Thyroid gland (tissue), 4 donors: Measurements from ENCODE around the gene ENDOG.

ENCODE experiments used
- POLR2A ChIP-seq, 2 donors: fragments of 450-650 bp; IDR thresholded peaks; one replicate each; pipeline ENCODE4 v1.6.1; 2017; ENCODE audit warnings: antibody characterized with exemption in 2 of 2, mild to moderate bottlenecking in 2 of 2, moderate library complexity in 1 of 2
- TF ChIP-seq, protein P1 (sequence below), 6 experiments: fragments of 200-600 bp in 3 of 6; fragments of 450-650 bp in 3 of 6; sonication (generic) in 3 of 6; IDR thresholded peaks; one replicate each; pipeline ENCODE4 v1.5.1; 2016 to 2019; ENCODE audit warnings: antibody characterized with exemption in 6 of 6, mild to moderate bottlenecking in 2 of 6, inconsistent platforms in 1 of 6, moderate library complexity in 1 of 6

DNA sequence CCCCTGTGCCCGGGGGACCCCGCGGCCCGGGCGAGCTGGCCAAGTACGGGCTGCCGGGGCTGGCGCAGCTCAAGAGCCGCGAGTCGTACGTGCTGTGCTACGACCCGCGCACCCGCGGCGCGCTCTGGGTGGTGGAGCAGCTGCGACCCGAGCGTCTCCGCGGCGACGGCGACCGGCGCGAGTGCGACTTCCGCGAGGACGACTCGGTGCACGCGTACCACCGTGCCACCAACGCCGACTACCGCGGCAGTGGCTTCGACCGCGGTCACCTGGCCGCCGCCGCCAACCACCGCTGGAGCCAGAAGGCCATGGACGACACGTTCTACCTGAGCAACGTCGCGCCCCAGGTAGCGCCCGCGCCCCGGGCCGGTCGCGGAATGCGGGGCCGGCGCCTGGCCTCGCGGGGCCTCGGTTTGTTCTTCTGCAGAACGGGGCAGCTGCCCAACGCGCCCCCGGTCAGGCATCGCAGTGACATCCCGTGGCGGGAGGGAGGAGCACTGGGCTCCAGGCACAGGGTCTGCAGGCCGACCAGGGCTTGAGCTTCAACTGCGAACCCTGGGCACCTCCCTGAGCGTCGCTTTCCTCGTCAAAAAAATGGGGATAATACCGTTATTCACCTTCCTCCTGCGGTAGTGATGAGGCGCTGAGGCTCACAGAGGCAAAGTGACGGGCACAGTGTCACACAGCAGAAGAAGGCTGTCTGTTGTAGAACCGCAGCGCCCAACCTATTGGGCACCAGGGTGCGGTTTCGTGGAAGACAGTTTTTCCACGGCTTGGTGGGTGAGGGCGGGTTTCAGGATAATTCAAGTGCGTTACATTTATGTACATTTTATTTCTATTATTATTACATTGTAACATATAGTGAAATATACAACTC lies 777 bp downstream of the ENDOG start:
- TF ChIP-seq, protein P1, sequence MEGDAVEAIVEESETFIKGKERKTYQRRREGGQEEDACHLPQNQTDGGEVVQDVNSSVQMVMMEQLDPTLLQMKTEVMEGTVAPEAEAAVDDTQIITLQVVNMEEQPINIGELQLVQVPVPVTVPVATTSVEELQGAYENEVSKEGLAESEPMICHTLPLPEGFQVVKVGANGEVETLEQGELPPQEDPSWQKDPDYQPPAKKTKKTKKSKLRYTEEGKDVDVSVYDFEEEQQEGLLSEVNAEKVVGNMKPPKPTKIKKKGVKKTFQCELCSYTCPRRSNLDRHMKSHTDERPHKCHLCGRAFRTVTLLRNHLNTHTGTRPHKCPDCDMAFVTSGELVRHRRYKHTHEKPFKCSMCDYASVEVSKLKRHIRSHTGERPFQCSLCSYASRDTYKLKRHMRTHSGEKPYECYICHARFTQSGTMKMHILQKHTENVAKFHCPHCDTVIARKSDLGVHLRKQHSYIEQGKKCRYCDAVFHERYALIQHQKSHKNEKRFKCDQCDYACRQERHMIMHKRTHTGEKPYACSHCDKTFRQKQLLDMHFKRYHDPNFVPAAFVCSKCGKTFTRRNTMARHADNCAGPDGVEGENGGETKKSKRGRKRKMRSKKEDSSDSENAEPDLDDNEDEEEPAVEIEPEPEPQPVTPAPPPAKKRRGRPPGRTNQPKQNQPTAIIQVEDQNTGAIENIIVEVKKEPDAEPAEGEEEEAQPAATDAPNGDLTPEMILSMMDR (IDR thresholded peaks at IDR 0.05), result no peak
- no peak for TF ChIP-seq POLR2A (IDR thresholded peaks at IDR 0.05)
